ENCODE results near the gene ADAR. TPM values are rescaled to one million over a fixed set of nuclear protein-coding genes. Genes with fewer than 3 reads are reported as not detected.

The ADAR gene
- total and polyA plus RNA-seq, 2 of the 8 experiments (the other 6 are each of a cell fraction or from before 2014, with no cell fraction given) = 125 to 242 TPM

- TF ChIP-seq EZH2 (IDR thresholded peaks at IDR 0.05; ENCODE audit: low read depth, low read length, severe bottlenecking) (no peak), POU5F1 (IDR thresholded peaks at IDR 0.05; ENCODE audit: low read depth, low read length) (no peak), GTF2F1 (IDR thresholded peaks at IDR 0.05; ENCODE audit: borderline replicate concordance, low read depth, low read length) (no peak)
Measured at GRCh38 chr1:154578058-154578418, 29.9 kb downstream of the ADAR start (continued).
